ENCODE data around the gene PPP1R14D. TPM values are rescaled to one million over a fixed set of nuclear protein-coding genes. Genes with fewer than 3 reads are reported as not detected.

The PPP1R14D gene
- total RNA-seq, 1 experiment from 2014 or later, result not detected

GRCh38 chr15:40769274-40770146, 59.0 kb downstream of the PPP1R14D start, which contains the start of gene C15orf62:
TSS of gene C15orf62 (plus strand) at chr15:40769980. CDS start at chr15:40770496, 516 bp downstream.
- Mint-ChIP-seq H3K27ac (peak within 1 kb of the TSS; percentile 74 to 83 (median 77); a peak in 6 of 7 replicates), H3K27me3 (ENCODE audit: low read depth) (no peaks in the 10 kb centered on the region; the same call in 1 of the 2 replicates), H3K4me3 (no peak within 1 kb of the TSS; a peak in 1 of 5 replicates), H3K36me3 (ENCODE audit: insufficient read depth in 1 of 3, low read depth in 3 of 3) (peaks cover 3 to 24% (median 6%) of the 10 kb centered on the region in 3 experiments), H3K9me3 (no peaks in the 10 kb centered on the region), H3K4me1 (peaks cover 27% of the 10 kb centered on the region in 2 experiments)
- H3K56ac ChIP-seq (ENCODE audit: insufficient read length, low read depth, low read length), result no peak within 1 kb of the TSS
- no peak within 1 kb of the TSS for H3T11ph ChIP-seq (ENCODE audit: low read length)
- WGBS (ENCODE audit: extremely low coverage, insufficient read length, low lambda C conversion rate), result no CpG with 5 or more reads among the region's 28 CpGs
- H2AFZ ChIP-seq (ENCODE audit: low read length), result no peak within 1 kb of the TSS
- DNase-seq, result no peak
- no peak for TF ChIP-seq CTCF (conservative IDR thresholded peaks at IDR 0.05)
- H4K5ac ChIP-seq (ENCODE audit: insufficient read length, low read depth, low read length), result no peak within 1 kb of the TSS
- no peak within 1 kb of the TSS for H3K4me2 ChIP-seq (ENCODE audit: insufficient read depth, insufficient read length, low read length)
- H3K23ac ChIP-seq (ENCODE audit: insufficient read length, low read depth, low read length), result no peak within 1 kb of the TSS
- H2BK12ac ChIP-seq (ENCODE audit: insufficient read length, low read depth, low read length), result no peak within 1 kb of the TSS
- H3K14ac ChIP-seq (ENCODE audit: insufficient read depth, low read length), result no peak within 1 kb of the TSS; the same call in 1 of the 2 replicates
- H3K18ac ChIP-seq (ENCODE audit: insufficient read length, low read depth, low read length), result no peak within 1 kb of the TSS
- H2BK5ac ChIP-seq (ENCODE audit: insufficient read length, low read length), result no peak within 1 kb of the TSS
- no peak within 1 kb of the TSS for H2BK120ac ChIP-seq (ENCODE audit: low read depth, low read length, poor library complexity, severe bottlenecking)
- no peaks in the 10 kb centered on the region for H3K79me2 ChIP-seq (ENCODE audit: insufficient read depth, low read length)
- no peak within 1 kb of the TSS for H2BK20ac ChIP-seq (ENCODE audit: low read depth, low read length, poor library complexity, severe bottlenecking)
- peaks cover 4% of the 10 kb centered on the region; the same call in 1 of the 2 replicates for H3K4me1 ChIP-seq (ENCODE audit: insufficient read depth, low read length)
- no peak within 1 kb of the TSS for H3K4ac ChIP-seq (ENCODE audit: low read depth, low read length)
- no peak within 1 kb of the TSS for H3K27ac ChIP-seq (ENCODE audit: insufficient read length, low read depth, low read length)
- H3K79me1 ChIP-seq (ENCODE audit: insufficient read depth, low read depth, low read length, poor library complexity, severe bottlenecking), result no peaks in the 10 kb centered on the region
- no peaks in the 10 kb centered on the region for H4K20me1 ChIP-seq (ENCODE audit: control insufficient read depth, insufficient read depth, insufficient read length)
- no peaks in the 10 kb centered on the region for H3K27me3 ChIP-seq (ENCODE audit: insufficient read depth, low read length)
- H4K8ac ChIP-seq (replicated peaks; ENCODE audit: insufficient read length, low read depth, low read length), result no peak within 1 kb of the TSS
- no peaks in the 10 kb centered on the region for H3K23me2 ChIP-seq (ENCODE audit: insufficient read length, low read depth, low read length, poor library complexity, severe bottlenecking)
- H3K9me3 ChIP-seq (ENCODE audit: control insufficient read depth, low read depth, low read length), result no peaks in the 10 kb centered on the region
- no peak within 1 kb of the TSS for H2BK15ac ChIP-seq (ENCODE audit: low read depth, low read length)
- no peak within 1 kb of the TSS for H3K9ac ChIP-seq (ENCODE audit: extremely low read depth, insufficient read length, low read length)
- H4K91ac ChIP-seq (ENCODE audit: insufficient read length, low read depth, low read length), result no peak within 1 kb of the TSS
- no peak within 1 kb of the TSS for H2AK5ac ChIP-seq (ENCODE audit: insufficient read length, low read length)

All from H9 (cell line).